Choroid plexus epithelial cell (primary cell): ENCODE data around the gene DDN.

ENCODE experiments used
- DNase-seq: peaks from one replicate; pipeline ENCODE4 v3.0.0-alpha.2; 2010; ENCODE audit warnings: low read depth
- H3K4me3 ChIP-seq: 2 replicates; pipeline ENCODE4 v1.5.1; 2011; ENCODE audit warnings: low read depth, mild to moderate bottlenecking, control low read depth, low read length, moderate library complexity
- TF ChIP-seq, protein P1 (sequence below): conservative IDR thresholded peaks from 2 replicates; pipeline ENCODE4 v1.5.1; 2011; ENCODE audit warnings: low read depth, mild to moderate bottlenecking, control low read depth, inconsistent platforms, low read length, moderate library complexity

Gene DDN

DNA sequence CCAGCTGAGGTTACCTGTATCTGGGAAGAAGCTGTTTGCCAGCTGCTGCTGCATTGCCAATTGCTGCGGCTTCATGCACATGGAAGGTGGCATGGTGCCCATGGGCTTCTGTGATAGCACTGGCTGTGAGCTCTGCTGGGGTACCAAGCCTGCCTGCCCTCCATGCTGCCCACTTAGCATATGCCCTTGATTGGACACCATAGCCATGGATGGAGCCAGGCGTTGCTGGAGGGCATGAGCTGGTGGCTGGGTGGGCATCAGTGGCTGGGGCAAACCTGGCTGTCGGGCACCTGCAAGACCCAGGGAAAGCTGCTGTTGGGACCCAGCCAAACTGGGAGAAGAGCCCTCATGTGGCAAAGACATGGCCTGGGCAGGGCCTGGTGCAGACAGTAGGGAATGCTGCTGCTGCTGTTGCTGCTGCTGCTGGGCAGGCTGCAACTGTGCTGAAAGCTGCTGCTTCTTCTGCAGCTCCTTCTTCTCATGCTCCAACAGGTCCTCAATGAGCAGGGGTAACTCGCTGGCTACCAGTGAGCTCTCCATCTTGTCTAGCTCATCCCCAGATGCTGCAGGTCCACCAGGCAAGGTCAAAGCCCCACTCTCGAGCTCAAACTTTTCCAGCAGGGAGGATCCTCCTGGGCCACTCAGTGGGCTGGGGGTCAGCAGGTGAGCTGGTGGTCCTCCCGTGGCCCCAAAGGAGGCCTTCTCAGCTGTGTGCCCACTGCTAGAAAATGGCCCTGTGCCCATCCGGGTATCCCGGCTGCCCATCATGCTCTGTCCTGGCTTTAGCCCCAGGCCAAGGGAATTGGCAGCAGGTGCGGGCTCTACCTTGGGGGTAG, 38.2 kb upstream of the DDN start:
- DNase-seq, result no peak
- TF ChIP-seq, protein P1, sequence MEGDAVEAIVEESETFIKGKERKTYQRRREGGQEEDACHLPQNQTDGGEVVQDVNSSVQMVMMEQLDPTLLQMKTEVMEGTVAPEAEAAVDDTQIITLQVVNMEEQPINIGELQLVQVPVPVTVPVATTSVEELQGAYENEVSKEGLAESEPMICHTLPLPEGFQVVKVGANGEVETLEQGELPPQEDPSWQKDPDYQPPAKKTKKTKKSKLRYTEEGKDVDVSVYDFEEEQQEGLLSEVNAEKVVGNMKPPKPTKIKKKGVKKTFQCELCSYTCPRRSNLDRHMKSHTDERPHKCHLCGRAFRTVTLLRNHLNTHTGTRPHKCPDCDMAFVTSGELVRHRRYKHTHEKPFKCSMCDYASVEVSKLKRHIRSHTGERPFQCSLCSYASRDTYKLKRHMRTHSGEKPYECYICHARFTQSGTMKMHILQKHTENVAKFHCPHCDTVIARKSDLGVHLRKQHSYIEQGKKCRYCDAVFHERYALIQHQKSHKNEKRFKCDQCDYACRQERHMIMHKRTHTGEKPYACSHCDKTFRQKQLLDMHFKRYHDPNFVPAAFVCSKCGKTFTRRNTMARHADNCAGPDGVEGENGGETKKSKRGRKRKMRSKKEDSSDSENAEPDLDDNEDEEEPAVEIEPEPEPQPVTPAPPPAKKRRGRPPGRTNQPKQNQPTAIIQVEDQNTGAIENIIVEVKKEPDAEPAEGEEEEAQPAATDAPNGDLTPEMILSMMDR, result no peak
- no peak overlapping the region for H3K4me3 ChIP-seq

DNA sequence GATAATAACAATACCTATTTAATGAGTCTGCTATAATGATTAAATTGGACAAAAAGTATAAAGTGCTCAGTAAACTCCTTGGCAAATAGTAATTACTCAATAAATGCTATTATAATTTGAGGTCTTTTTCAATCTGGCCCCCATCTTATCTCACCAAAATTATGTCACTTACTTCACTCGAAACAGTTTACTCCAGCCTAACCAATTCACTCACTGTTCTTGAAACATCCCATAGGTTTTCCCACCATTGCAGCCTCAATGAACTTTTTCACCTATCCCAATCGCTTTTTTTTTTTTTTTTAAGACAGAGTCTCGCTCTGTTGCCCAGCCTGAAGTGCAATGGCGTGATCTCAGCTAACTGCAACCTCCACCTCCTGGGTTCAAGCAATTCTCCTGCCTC, 36.9 kb upstream of the DDN start:
- no peak overlapping the region for H3K4me3 ChIP-seq
- no peak for DNase-seq
- TF ChIP-seq, protein P1, result no peak

DNA sequence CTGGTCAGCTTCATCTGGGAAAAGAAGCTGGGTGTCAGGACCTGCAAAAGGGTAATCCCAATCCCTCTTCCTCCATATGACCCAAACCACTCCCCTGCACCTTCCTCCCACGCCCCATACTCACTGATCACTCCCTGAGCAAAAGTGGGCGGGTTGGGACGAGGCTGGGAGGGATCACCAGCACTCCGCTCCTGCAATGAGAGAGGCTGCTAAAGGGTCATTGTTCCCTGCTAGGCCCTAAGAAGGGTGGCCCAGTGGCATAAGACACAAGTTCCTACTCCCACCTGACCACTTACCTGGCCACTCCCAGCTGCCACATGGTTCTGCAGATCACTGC, 35.1 kb upstream of the DDN start:
- TF ChIP-seq, protein P1, result no peak
- H3K4me3 ChIP-seq, result no peak overlapping the region
- DNase-seq, result no peak

DNA sequence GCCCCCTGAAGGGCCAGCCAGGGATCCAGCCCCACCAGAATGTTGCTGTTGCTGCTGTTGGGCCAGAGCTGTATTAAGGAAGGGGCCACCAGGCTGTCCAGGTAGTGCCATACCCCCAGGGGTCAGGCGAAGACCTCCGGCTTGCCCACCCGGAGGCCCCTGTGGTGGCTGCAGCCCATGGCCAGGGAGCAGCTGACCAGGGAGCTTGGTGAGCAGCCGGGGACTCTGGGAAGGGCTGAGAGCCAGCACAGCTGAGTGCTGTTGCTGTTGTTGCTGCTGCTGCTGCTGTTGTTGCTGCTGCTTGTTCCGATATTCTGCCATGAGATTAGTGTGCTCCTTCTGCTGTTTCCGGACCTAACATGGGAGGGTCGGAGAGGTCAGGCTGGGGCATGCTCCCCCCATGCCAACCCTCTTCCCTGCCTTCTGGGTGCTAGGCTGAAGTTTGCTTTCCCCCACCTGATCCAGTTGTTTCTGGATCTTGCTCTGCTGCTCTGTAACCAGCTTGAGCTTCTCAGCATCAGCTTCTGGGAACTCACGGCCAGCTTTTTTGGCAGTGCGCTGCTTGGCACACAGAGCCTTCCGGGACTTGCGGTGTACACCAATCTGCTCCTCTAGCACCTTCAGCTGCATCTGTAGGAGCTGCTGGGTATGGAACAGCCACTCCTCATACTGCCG, 34.6 kb upstream of the DDN start:
- H3K4me3 ChIP-seq, result no peak overlapping the region
- TF ChIP-seq, protein P1, result no peak
- no peak for DNase-seq

DNA sequence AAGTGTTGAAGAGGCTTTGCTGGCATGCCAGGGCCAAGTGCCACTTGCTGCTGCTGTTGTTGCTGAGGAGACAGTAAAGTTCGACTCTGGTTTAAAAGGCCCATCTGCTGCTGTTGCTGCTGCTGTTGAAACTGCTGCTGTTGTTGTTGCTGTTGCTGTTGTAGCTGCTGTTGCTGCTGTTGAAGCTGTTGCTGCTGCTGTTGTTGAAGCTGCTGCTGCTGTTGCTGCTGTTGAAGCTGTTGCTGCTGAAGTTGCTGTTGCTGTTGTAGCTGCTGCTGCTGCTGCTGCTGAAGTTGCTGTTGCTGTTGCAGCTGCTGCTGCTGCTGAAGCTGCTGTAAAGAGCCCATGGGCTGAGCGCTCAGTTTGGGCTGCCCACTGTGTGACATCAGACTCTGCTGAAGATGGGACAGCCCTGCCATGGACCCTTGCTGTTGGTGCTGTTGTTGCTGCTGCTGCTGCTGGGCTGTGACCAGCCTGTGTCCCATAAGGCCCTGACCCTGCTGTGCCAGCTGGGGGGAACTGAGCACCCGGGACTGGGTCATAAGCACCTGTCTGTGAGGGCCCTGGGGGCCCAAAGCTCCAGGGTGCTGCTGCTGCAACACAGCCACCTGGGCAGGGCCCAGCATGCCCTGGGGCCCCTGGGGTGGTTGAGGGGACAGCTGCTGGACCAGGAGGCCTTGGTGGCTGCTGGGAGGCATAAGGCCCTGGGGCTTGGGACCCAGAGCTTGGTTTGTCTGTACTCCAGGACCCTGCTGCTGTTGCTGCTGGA, 33.7 kb upstream of the DDN start:
- DNase-seq, result no peak
- H3K4me3 ChIP-seq, result no peak overlapping the region
- TF ChIP-seq, protein P1, result no peak

DNA sequence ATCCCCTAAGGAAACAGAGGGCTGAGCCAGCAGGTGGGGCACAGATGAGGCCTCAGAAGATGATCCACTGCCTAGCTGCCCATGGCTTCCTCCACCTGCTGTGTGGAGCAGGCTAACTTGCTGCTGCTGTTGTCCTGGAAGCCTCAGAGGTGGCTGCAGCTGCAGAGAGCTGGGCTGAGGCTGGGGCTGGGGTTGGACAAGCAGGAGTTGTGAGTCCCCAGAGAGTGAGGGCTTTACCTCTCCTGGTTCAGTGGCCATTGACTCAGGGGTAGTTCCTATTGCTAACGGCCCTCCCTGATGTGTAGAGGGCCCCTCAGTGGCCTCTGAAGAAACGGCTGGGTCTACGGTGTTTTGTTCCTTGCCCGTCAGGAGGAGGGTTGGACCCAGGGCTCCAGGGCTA, 33.1 kb upstream of the DDN start:
- TF ChIP-seq, protein P1, result no peak
- no peak for DNase-seq
- H3K4me3 ChIP-seq, result no peak overlapping the region
